SJCRH30 (cell line): ENCODE data around the gene ARID3C. TPM values are rescaled to one million over a fixed set of nuclear protein-coding genes. Genes with fewer than 3 reads are reported as not detected.

Experiments
- DNase-seq, 2 experiments: peaks; one replicate each; pipeline ENCODE4 v3.0.0-alpha.2; 2015 to 2020
- H3K27ac ChIP-seq: fragments of 250-450 bp; sonication (Bioruptor Pico); 2 replicates; pipeline ENCODE4 v1.5.1; 2020; ENCODE audit warnings: mild to moderate bottlenecking, moderate library complexity
- H3K27me3 ChIP-seq: fragments of 250-450 bp; sonication (Bioruptor Pico); 2 replicates; pipeline ENCODE4 v1.5.1; 2020; ENCODE audit warnings: mild to moderate bottlenecking, moderate library complexity
- H3K36me3 ChIP-seq: fragments of 250-450 bp; sonication (Bioruptor Pico); 2 replicates; pipeline ENCODE4 v1.5.1; 2020; ENCODE audit warnings: mild to moderate bottlenecking, moderate library complexity
- H3K4me1 ChIP-seq: fragments of 250-450 bp; sonication (Bioruptor Pico); 2 replicates; pipeline ENCODE4 v1.5.1; 2020; ENCODE audit warnings: mild to moderate bottlenecking, moderate library complexity
- H3K4me3 ChIP-seq: fragments of 250-450 bp; sonication (Bioruptor Pico); 2 replicates; pipeline ENCODE4 v1.5.1; 2020; ENCODE audit warnings: mild to moderate bottlenecking, moderate library complexity
- H3K9me3 ChIP-seq: fragments of 250-450 bp; sonication (Bioruptor Pico); replicated peaks from 2 replicates; pipeline ENCODE4 v1.5.1; 2020; ENCODE audit warnings: mild to moderate bottlenecking, moderate library complexity
- total RNA-seq: library from RNA; depleted of rRNA; stranded (reverse); fragments of >200 nt; shearing (Covaris generic); gene quantifications from 2 replicates; pipeline ENCODE4 v1.2.3, GENCODE V29; 2014

The ARID3C gene
- total RNA-seq, 1 experiment from 2014 or later, result not detected

- H3K36me3 ChIP-seq, result no peaks in the 10 kb centered on the region
- H3K27me3 ChIP-seq, result 0 out of 2 replicates have a peak, but pooled peaks cover 4% of the 10 kb centered on the region
- no peaks in the 10 kb centered on the region for H3K4me1 ChIP-seq
- H3K4me3 ChIP-seq, result no peak overlapping the region
- DNase-seq, result no peak
- H3K9me3 ChIP-seq, result no peaks in the 10 kb centered on the region
- no peak overlapping the region for H3K27ac ChIP-seq
Measured at GRCh38 chr9:34585946-34586669, 42.8 kb downstream of the ARID3C start.

- H3K27me3 ChIP-seq, result peaks cover 14% of the 10 kb centered on the region
Measured at GRCh38 chr9:34584970-34585369, 43.9 kb downstream of the ARID3C start.

GRCh38 chr9:34582787-34583186 is 46.1 kb downstream of the ARID3C start:
- no peak for DNase-seq
- H3K36me3 ChIP-seq, result no peaks in the 10 kb centered on the region
- no peaks in the 10 kb centered on the region for H3K4me1 ChIP-seq
- H3K9me3 ChIP-seq, result no peaks in the 10 kb centered on the region
- peaks cover 22% of the 10 kb centered on the region for H3K27me3 ChIP-seq
- H3K27ac ChIP-seq, result no peak overlapping the region
- no peak overlapping the region for H3K4me3 ChIP-seq

More at GRCh38 chr9:34584970-34585369, 43.9 kb downstream of the ARID3C start:
- Histone ChIP-seq H3K4me1 (no peaks in the 10 kb centered on the region), H3K9me3 (no peaks in the 10 kb centered on the region), H3K27ac (no peak overlapping the region), H3K36me3 (no peaks in the 10 kb centered on the region), H3K4me3 (no peak overlapping the region)
- DNase-seq, result no peak

GRCh38 chr9:34581318-34581717 is 47.5 kb downstream of the ARID3C start:
- H3K27ac ChIP-seq, result no peak overlapping the region
- no peaks in the 10 kb centered on the region for H3K4me1 ChIP-seq
- H3K4me3 ChIP-seq, result no peak overlapping the region
- peaks cover 22% of the 10 kb centered on the region for H3K27me3 ChIP-seq
- H3K36me3 ChIP-seq, result no peaks in the 10 kb centered on the region
- no peaks in the 10 kb centered on the region for H3K9me3 ChIP-seq
- DNase-seq, result no peak

- Histone ChIP-seq H3K27ac (no peak overlapping the region), H3K4me3 (no peak overlapping the region), H3K9me3 (no peaks in the 10 kb centered on the region), H3K27me3 (peaks cover 22% of the 10 kb centered on the region), H3K36me3 (no peaks in the 10 kb centered on the region), H3K4me1 (no peaks in the 10 kb centered on the region)
- DNase-seq, result no peak
Measured at GRCh38 chr9:34580358-34580757, 48.5 kb downstream of the ARID3C start.

GRCh38 chr9:34579808-34580163 is 49.1 kb downstream of the ARID3C start:
- H3K36me3 ChIP-seq, result no peaks in the 10 kb centered on the region
- DNase-seq, result no peak
- peaks cover 22% of the 10 kb centered on the region for H3K27me3 ChIP-seq
- no peaks in the 10 kb centered on the region for H3K9me3 ChIP-seq
- H3K4me1 ChIP-seq, result no peaks in the 10 kb centered on the region
- H3K4me3 ChIP-seq, result no peak overlapping the region
- no peak overlapping the region for H3K27ac ChIP-seq

- Histone ChIP-seq H3K9me3 (no peaks in the 10 kb centered on the region), H3K27me3 (peaks cover 22% of the 10 kb centered on the region), H3K27ac (no peak overlapping the region), H3K4me1 (no peaks in the 10 kb centered on the region), H3K36me3 (no peaks in the 10 kb centered on the region), H3K4me3 (no peak overlapping the region)
- no peak for DNase-seq
Measured at GRCh38 chr9:34579104-34579807, 49.6 kb downstream of the ARID3C start.

- H3K27ac ChIP-seq, result no peak overlapping the region
- DNase-seq, result no peak
- H3K36me3 ChIP-seq, result no peaks in the 10 kb centered on the region
- H3K27me3 ChIP-seq, result peaks cover 22% of the 10 kb centered on the region
- no peaks in the 10 kb centered on the region for H3K4me1 ChIP-seq
- H3K4me3 ChIP-seq, result no peak overlapping the region
- H3K9me3 ChIP-seq, result no peaks in the 10 kb centered on the region
Measured at GRCh38 chr9:34578241-34579103, 50.4 kb downstream of the ARID3C start.

- H3K27me3 ChIP-seq, result peaks cover 22% of the 10 kb centered on the region
- no peak overlapping the region for H3K4me3 ChIP-seq
- no peak overlapping the region for H3K27ac ChIP-seq
- no peaks in the 10 kb centered on the region for H3K36me3 ChIP-seq
- no peaks in the 10 kb centered on the region for H3K9me3 ChIP-seq
- no peaks in the 10 kb centered on the region for H3K4me1 ChIP-seq
- DNase-seq, result no peak
Measured at GRCh38 chr9:34577400-34578240, 51.2 kb downstream of the ARID3C start.

- Histone ChIP-seq H3K4me3 (no peak overlapping the region), H3K4me1 (no peaks in the 10 kb centered on the region), H3K27ac (no peak overlapping the region), H3K9me3 (no peaks in the 10 kb centered on the region), H3K27me3 (peaks cover 22% of the 10 kb centered on the region), H3K36me3 (no peaks in the 10 kb centered on the region)
- no peak for DNase-seq
Measured at GRCh38 chr9:34576597-34577399, 52.1 kb downstream of the ARID3C start.

GRCh38 chr9:34575862-34576596 is 52.8 kb downstream of the ARID3C start:
- Histone ChIP-seq H3K4me1 (no peaks in the 10 kb centered on the region), H3K9me3 (no peaks in the 10 kb centered on the region), H3K27me3 (peaks cover 22% of the 10 kb centered on the region)

GRCh38 chr9:34575241-34575640 is 53.6 kb downstream of the ARID3C start:
- Histone ChIP-seq H3K4me3 (no peak overlapping the region), H3K27me3 (peaks cover 14% of the 10 kb centered on the region), H3K9me3 (no peaks in the 10 kb centered on the region), H3K36me3 (no peaks in the 10 kb centered on the region), H3K4me1 (0 out of 2 replicates have a peak, but pooled peaks cover 2% of the 10 kb centered on the region), H3K27ac (no peak overlapping the region)
- no peak for DNase-seq

More at GRCh38 chr9:34575862-34576596, 52.8 kb downstream of the ARID3C start:
- H3K27ac ChIP-seq, result no peak overlapping the region
- no peak for DNase-seq
- H3K36me3 ChIP-seq, result no peaks in the 10 kb centered on the region
- no peak overlapping the region for H3K4me3 ChIP-seq

- Histone ChIP-seq H3K27me3 (peaks cover 7% of the 10 kb centered on the region; the same call in 1 of the 2 replicates), H3K36me3 (no peaks in the 10 kb centered on the region), H3K27ac (no peak overlapping the region), H3K4me3 (no peak overlapping the region), H3K9me3 (no peaks in the 10 kb centered on the region), H3K4me1 (0 out of 2 replicates have a peak, but pooled peaks cover 2% of the 10 kb centered on the region)
- no peak for DNase-seq
Measured at GRCh38 chr9:34574571-34574970, 54.3 kb downstream of the ARID3C start.
